Subcutaneous adipose tissue (tissue), 4 donors: Measurements from ENCODE around the gene WDR62. TPM values are rescaled to one million over a fixed set of nuclear protein-coding genes. Genes with fewer than 3 reads are reported as not detected.

Experiments used
- CTCF ChIP-seq: fragments of 450-650 bp; IDR thresholded peaks from one replicate; pipeline ENCODE4 v1.5.1; 2016; ENCODE audit warnings: low read depth, mild to moderate bottlenecking, control low read depth, antibody characterized with exemption, moderate library complexity
- total RNA-seq, 4 donors: library from RNA; depleted of rRNA; stranded (reverse); fragments of >200 nt; gene quantifications; one replicate each; pipeline ENCODE4 v1.1.0, GENCODE V29; 2016

The WDR62 gene
- total RNA-seq, 4 donors from 2014 or later: 0.34 to 1.1 (median 0.44) TPM; not detected in 1

DNA sequence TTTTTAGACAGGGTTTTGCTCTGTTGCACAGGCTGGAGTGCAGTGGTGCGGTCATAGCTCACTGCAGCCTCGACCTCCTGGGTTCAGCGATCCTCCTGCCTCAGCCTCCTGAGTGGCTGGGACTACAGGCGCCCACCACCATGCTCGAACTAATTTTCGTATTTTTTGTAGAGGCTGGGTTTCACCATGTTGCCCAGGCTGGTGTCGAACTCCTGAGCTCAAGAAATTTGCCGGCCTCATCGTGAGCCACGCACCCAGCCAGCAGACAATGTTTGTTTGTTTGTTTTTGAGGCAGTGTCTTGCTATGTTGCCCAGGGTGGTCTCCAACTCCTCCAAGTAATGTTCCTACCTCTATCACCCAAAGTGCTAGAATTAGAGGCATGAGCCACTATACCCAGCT is 98.4 kb downstream of the WDR62 start:
- TF ChIP-seq CTCF: no peak

Other genes with a start within 250 kb of the WDR62 start
- gene PRODH2, start 242.1 kb upstream of the WDR62 start, total RNA-seq: not detected
- gene NPHS1, start 202.4 kb upstream of the WDR62 start, total RNA-seq: not detected
- gene KIRREL2, start 198.0 kb upstream of the WDR62 start, total RNA-seq: not detected
- gene APLP1, start 186.3 kb upstream of the WDR62 start, total RNA-seq: 1 to 10 TPM in 2 of 4 donors, not detected in 2; 1.2 to 1.3 TPM
- gene NFKBID, start 154.4 kb upstream of the WDR62 start, total RNA-seq: 10 to 100 TPM in 3 of 4 donors, 1 to 10 TPM in 1; 6.8 to 23.3 (median 13.6) TPM
- 10 to 100 TPM in 1 of 4 donors, 1 to 10 TPM in 2, not detected in 1; 2.9 to 72.6 (median 4.7) TPM for gene HCST, start 152.4 kb upstream of the WDR62 start, total RNA-seq
- 1,000 to 10,000 TPM in 1 of 4 donors, 100 to 1,000 TPM in 2, 10 to 100 TPM in 1; 99.8 to 1,341 (median 209) TPM for gene TYROBP, start 146.6 kb upstream of the WDR62 start, total RNA-seq
- gene LRFN3, start 118.5 kb upstream of the WDR62 start, total RNA-seq: 1 to 10 TPM; 2.5 to 6.6 (median 4.3) TPM
- gene SDHAF1, start 59.7 kb upstream of the WDR62 start, total RNA-seq: 10 to 100 TPM in 3 of 4 donors, 1 to 10 TPM in 1; 8.6 to 59.9 (median 42.5) TPM
- 1 to 10 TPM in 1 of 4 donors, not detected in 3; 1.5 TPM for gene SYNE4, start 46.1 kb upstream of the WDR62 start, total RNA-seq
- gene ALKBH6, start 40.7 kb upstream of the WDR62 start, total RNA-seq: 10 to 100 TPM; 16.7 to 31.1 (median 18.6) TPM
- 10 to 100 TPM in 1 of 4 donors, 1 to 10 TPM in 3; 3.8 to 11.9 (median 8.4) TPM for gene CLIP3, start 22.0 kb upstream of the WDR62 start, total RNA-seq
- gene THAP8, start 612 bp upstream of the WDR62 start, total RNA-seq: 10 to 100 TPM in 1 of 4 donors, 1 to 10 TPM in 3; 2.9 to 10.5 (median 9.3) TPM
- not detected for gene OVOL3, start 56.2 kb downstream of the WDR62 start, total RNA-seq
- 10 to 100 TPM; 31.3 to 76.1 (median 35.5) TPM for gene POLR2I, start 60.0 kb downstream of the WDR62 start, total RNA-seq
- gene TBCB, start 60.6 kb downstream of the WDR62 start, total RNA-seq: 100 to 1,000 TPM in 2 of 4 donors, 10 to 100 TPM in 2; 89.8 to 132 (median 111) TPM
- 100 to 1,000 TPM; 211 to 331 (median 247) TPM for gene CAPNS1, start 85.2 kb downstream of the WDR62 start, total RNA-seq
- 100 to 1,000 TPM in 1 of 4 donors, 10 to 100 TPM in 3; 18.2 to 111 (median 72.9) TPM for gene COX7A1, start 97.5 kb downstream of the WDR62 start, total RNA-seq
- gene ZNF565, start 159.8 kb downstream of the WDR62 start, total RNA-seq: 1 to 10 TPM; 2.9 to 6.6 (median 5.1) TPM
- gene ZNF146, start 160.2 kb downstream of the WDR62 start, total RNA-seq: 10 to 100 TPM; 39.1 to 76.4 (median 69.2) TPM